Suprapubic skin (tissue), 4 donors: ENCODE results near the gene SLC22A1. TPM values are rescaled to one million over a fixed set of nuclear protein-coding genes. Genes with fewer than 3 reads are reported as not detected.

ENCODE experiments used
- DNase-seq, 2 donors: peaks; one replicate each; pipeline ENCODE4 v3.0.0-alpha.2; 2019; ENCODE audit warnings: low spot score in 2 of 2
- H3K27ac ChIP-seq: fragments of 200-600 bp; sonication (generic); one replicate; pipeline ENCODE4 v1.5.1; 2019
- H3K27me3 ChIP-seq: fragments of 200-600 bp; sonication (generic); one replicate; pipeline ENCODE4 v1.5.1; 2019
- H3K36me3 ChIP-seq: fragments of 200-600 bp; sonication (generic); one replicate; pipeline ENCODE4 v1.5.1; 2019
- H3K4me1 ChIP-seq: fragments of 200-600 bp; sonication (generic); one replicate; pipeline ENCODE4 v1.5.1; 2019
- H3K4me3 ChIP-seq: fragments of 200-600 bp; sonication (generic); one replicate; pipeline ENCODE4 v1.5.1; 2019; ENCODE audit warnings: mild to moderate bottlenecking
- H3K9me3 ChIP-seq: fragments of 200-600 bp; sonication (generic); one replicate; pipeline ENCODE4 v1.5.1; 2019
- CTCF ChIP-seq, 2 donors: fragments of 200-600 bp in 1 of 2; fragments of 450-650 bp in 1 of 2; sonication (generic) in 1 of 2; IDR thresholded peaks; one replicate each; pipeline ENCODE4 v1.5.1; 2016 to 2019; ENCODE audit warnings: antibody characterized with exemption in 2 of 2, mild to moderate bottlenecking in 1 of 2, moderate library complexity in 1 of 2
- EP300 ChIP-seq: sonication (generic); formaldehyde crosslinking; IDR thresholded peaks from one replicate; pipeline ENCODE4 v1.6.1; 2017; ENCODE audit warnings: antibody characterized with exemption
- POLR2A ChIP-seq, 2 donors: fragments of 450-650 bp; IDR thresholded peaks; one replicate each; pipeline ENCODE4 v1.6.1; 2017; ENCODE audit warnings: antibody characterized with exemption in 2 of 2, mild to moderate bottlenecking in 2 of 2, moderate library complexity in 2 of 2
- POLR2AphosphoS5 ChIP-seq, 3 donors: sonication (generic); formaldehyde crosslinking; IDR thresholded peaks; one replicate each; pipeline ENCODE4 v1.6.1; 2017; ENCODE audit warnings: antibody characterized with exemption in 3 of 3
- WGBS: methylation state at CpG from one replicate; pipeline ENCODE4 v1.1.5; 2018; 5-methylcytosine and 5-hydroxymethylcytosine counted together
- total RNA-seq, 4 donors: library from RNA; depleted of rRNA; stranded (reverse); fragments of >200 nt; gene quantifications; one replicate each; pipeline ENCODE4 v1.1.0, GENCODE V29; 2016

SLC22A1 gene
- total RNA-seq, 4 donors from 2014 or later: 0.26 to 3.9 (median 3.3) TPM; not detected in 1

- no peak for DNase-seq
- H3K4me3 ChIP-seq: no peak overlapping the region
- H3K27ac ChIP-seq: no peak overlapping the region
- H3K9me3 ChIP-seq: peaks cover 15% of the 10 kb centered on the region
- no peaks in the 10 kb centered on the region for H3K36me3 ChIP-seq
- 74% methylated on average over 1 of the region's 1 CpG for WGBS
- H3K4me1 ChIP-seq: no peaks in the 10 kb centered on the region
- no peaks in the 10 kb centered on the region for H3K27me3 ChIP-seq
- TF ChIP-seq POLR2AphosphoS5 (IDR thresholded peaks at IDR 0.05): no peak
- no peak for TF ChIP-seq EP300
- no peak for TF ChIP-seq POLR2A (IDR thresholded peaks at IDR 0.05)
- no peak for TF ChIP-seq CTCF (IDR thresholded peaks at IDR 0.05)
These were observed 68.5 kb downstream of the SLC22A1 start for GRCh38 chr6:160190081-160190480.

- H3K27me3 ChIP-seq: no peaks in the 10 kb centered on the region
- TF ChIP-seq CTCF (IDR thresholded peaks at IDR 0.05) (no peak), POLR2A (IDR thresholded peaks at IDR 0.05) (no peak), EP300 (no peak), POLR2AphosphoS5 (IDR thresholded peaks at IDR 0.05) (no peak)
- peaks cover 15% of the 10 kb centered on the region for H3K9me3 ChIP-seq
- no peaks in the 10 kb centered on the region for H3K36me3 ChIP-seq
- no peak overlapping the region for H3K27ac ChIP-seq
- DNase-seq: no peak
- H3K4me1 ChIP-seq: no peaks in the 10 kb centered on the region
- no peak overlapping the region for H3K4me3 ChIP-seq
These were observed 69.4 kb downstream of the SLC22A1 start for GRCh38 chr6:160190973-160191372.

GRCh38 chr6:160192840-160193239 lies 71.2 kb downstream of the SLC22A1 start:
- WGBS: 92% methylated on average over 1 of the region's 1 CpG
- no peak for TF ChIP-seq POLR2A (IDR thresholded peaks at IDR 0.05)
- no peak for TF ChIP-seq CTCF (IDR thresholded peaks at IDR 0.05)
- no peak for TF ChIP-seq POLR2AphosphoS5 (IDR thresholded peaks at IDR 0.05)
- no peak for TF ChIP-seq EP300
- H3K9me3 ChIP-seq: peaks cover 15% of the 10 kb centered on the region
- no peak for DNase-seq
- H3K36me3 ChIP-seq: no peaks in the 10 kb centered on the region
- H3K4me3 ChIP-seq: no peak overlapping the region
- no peaks in the 10 kb centered on the region for H3K4me1 ChIP-seq
- H3K27me3 ChIP-seq: no peaks in the 10 kb centered on the region
- H3K27ac ChIP-seq: no peak overlapping the region

GRCh38 chr6:160194808-160195207 lies 73.2 kb downstream of the SLC22A1 start:
- 88% methylated on average over 1 of the region's 1 CpG for WGBS
- no peak overlapping the region for H3K4me3 ChIP-seq
- no peak for DNase-seq
- TF ChIP-seq EP300 (no peak), POLR2A (IDR thresholded peaks at IDR 0.05) (no peak), CTCF (IDR thresholded peaks at IDR 0.05) (no peak), POLR2AphosphoS5 (IDR thresholded peaks at IDR 0.05) (no peak)
- no peaks in the 10 kb centered on the region for H3K4me1 ChIP-seq
- no peaks in the 10 kb centered on the region for H3K36me3 ChIP-seq
- H3K27me3 ChIP-seq: no peaks in the 10 kb centered on the region
- H3K9me3 ChIP-seq: peaks cover 15% of the 10 kb centered on the region
- H3K27ac ChIP-seq: no peak overlapping the region

- Histone ChIP-seq H3K27ac (no peak overlapping the region), H3K27me3 (no peaks in the 10 kb centered on the region), H3K36me3 (no peaks in the 10 kb centered on the region), H3K4me1 (no peaks in the 10 kb centered on the region), H3K9me3 (peaks cover 11% of the 10 kb centered on the region), H3K4me3 (no peak overlapping the region)
- TF ChIP-seq POLR2AphosphoS5 (IDR thresholded peaks at IDR 0.05) (no peak), EP300 (no peak), CTCF (IDR thresholded peaks at IDR 0.05) (no peak), POLR2A (IDR thresholded peaks at IDR 0.05) (no peak)
- no peak for DNase-seq
These were observed 76.0 kb downstream of the SLC22A1 start for GRCh38 chr6:160197662-160198061.
